Panc1 (cell line): ENCODE results near the gene BCL11B. TPM values are rescaled to one million over a fixed set of nuclear protein-coding genes. Genes with fewer than 3 reads are reported as not detected.

Source experiments
- ATAC-seq: fragments of 200-7000 bp; cut with Tn5 transposase; 2 replicates; pipeline ENCODE4 v1.9.1; 2020; ENCODE audit warnings: mild to moderate bottlenecking, moderate library complexity
- BruUV-seq: library from RNA; stranded (reverse); fragments of 400-500 nt; replicated peaks from 2 replicates; lab custom pipeline; 2021; lab: Mats Ljungman, UMichigan
- CTCF ChIA-PET: fragments of 300-600 bp; sonication (Branson Sonifier 250); formaldehyde crosslinking; loops from one replicate; lab custom pipeline; 2022; ENCODE audit warnings: antibody characterized with exemption; lab: Charles Lee
- POLR2A ChIA-PET: fragments of 300-600 bp; sonication (Branson Sonifier 250); formaldehyde crosslinking; loops from one replicate; lab custom pipeline; 2022; ENCODE audit warnings: antibody characterized with exemption; lab: Charles Lee
- DNase-seq: peaks from one replicate; pipeline ENCODE4 v3.0.0-alpha.2; 2010; ENCODE audit warnings: low read depth, low spot score
- H3K27ac ChIP-seq: 2 replicates; pipeline ENCODE4 v1.5.1; 2011; ENCODE audit warnings: mild to moderate bottlenecking, low read length, inconsistent platforms
- H3K27me3 ChIP-seq: fragments of 200-500 bp; sonication (Bioruptor generic); 2 replicates; pipeline ENCODE4 v1.6.0; 2014; ENCODE audit warnings: low read length, inconsistent platforms; ENCODE audit not compliant: control insufficient read depth, insufficient read depth
- H3K36me3 ChIP-seq: fragments of 200-500 bp; sonication (Bioruptor generic); 2 replicates; pipeline ENCODE4 v1.5.1; 2014; ENCODE audit warnings: inconsistent platforms, mild to moderate bottlenecking, low read length, moderate library complexity; ENCODE audit not compliant: control insufficient read depth, insufficient read depth
- H3K4me1 ChIP-seq: 2 replicates; pipeline ENCODE4 v1.5.1; 2011; ENCODE audit warnings: inconsistent platforms, mild to moderate bottlenecking, low read length, moderate library complexity; ENCODE audit not compliant: control insufficient read depth, insufficient read depth
- H3K4me3 ChIP-seq, 2 experiments: 2 replicates each; pipeline ENCODE4 v1.5.1; 2011 to 2012; ENCODE audit warnings: low read depth in 2 of 2, low read length in 2 of 2, mild to moderate bottlenecking in 2 of 2, inconsistent platforms in 1 of 2, moderate library complexity in 1 of 2
- H3K9me3 ChIP-seq: fragments of 200-500 bp; sonication (Bioruptor generic); 2 replicates; pipeline ENCODE4 v1.5.1; 2014; ENCODE audit warnings: low read depth, mild to moderate bottlenecking, inconsistent platforms, low read length, moderate library complexity; ENCODE audit not compliant: control insufficient read depth, insufficient read depth
- CTCF ChIP-seq: fragments of 450-650 bp; IDR thresholded peaks from 2 replicates; pipeline ENCODE4 v1.5.1; 2017; ENCODE audit warnings: mild to moderate bottlenecking
- POLR2AphosphoS5 ChIP-seq: IDR thresholded peaks from 2 replicates; pipeline ENCODE4 v1.6.1; 2012; ENCODE audit warnings: mild to moderate bottlenecking, low read depth, low read length, moderate library complexity
- REST ChIP-seq, 2 experiments: IDR thresholded peaks; 2 replicates each; pipeline ENCODE4 v1.6.1; 2011 to 2012; ENCODE audit warnings: low read depth in 2 of 2, control low read depth in 1 of 2, low read length in 1 of 2, mild to moderate bottlenecking in 1 of 2, moderate library complexity in 1 of 2; ENCODE audit not compliant: insufficient read depth in 1 of 2
- SIN3A ChIP-seq: IDR thresholded peaks from 2 replicates; pipeline ENCODE4 v1.6.1; 2012; ENCODE audit warnings: low read depth, mild to moderate bottlenecking, low read length, moderate library complexity, borderline replicate concordance; ENCODE audit not compliant: insufficient read depth
- TCF7L2 ChIP-seq: IDR thresholded peaks from 2 replicates; pipeline ENCODE4 v1.6.1; 2011; ENCODE audit warnings: mild to moderate bottlenecking, low read depth, low read length, inconsistent platforms
- in situ Hi-C: cut with HindIII; loops from 2 replicates; pipeline ENCODE4 v1.10.0; 2016; ENCODE audit warnings: low sequenced_read_pairs, low pct_unique_long_range_greater_than_20kb
- intact Hi-C: fragments of 100-400 bp; cut with micrococcal nuclease; formaldehyde crosslinking; loops from one replicate; pipeline ENCODE4 v1.10.0; 2022; ENCODE audit not compliant: unreplicated experiment
- total RNA-seq: library from RNA; stranded (reverse); gene quantifications from one replicate; pipeline ENCODE4 v1.2.1, GENCODE V29; 2021; ENCODE audit not compliant: unreplicated experiment

BCL11B gene
- total RNA-seq, 1 experiment from 2014 or later = 0.23 TPM

- H3K27ac ChIP-seq = no peak overlapping the region
- H3K9me3 ChIP-seq = no peaks in the 10 kb centered on the region
- peaks cover 5% of the 10 kb centered on the region for H3K27me3 ChIP-seq
- no peak for TF ChIP-seq TCF7L2
- no peak for TF ChIP-seq POLR2AphosphoS5
- no peak for TF ChIP-seq REST (IDR thresholded peaks at IDR 0.05; ENCODE audit: insufficient read depth in 1 of 2, low read depth in 2 of 2, low read length in 1 of 2)
- no peak for TF ChIP-seq CTCF
- no peak for TF ChIP-seq SIN3A
- ATAC-seq = no peak
- in situ Hi-C loops = no loop called here
- no peaks in the 10 kb centered on the region; the same call in 1 of the 2 replicates for H3K4me1 ChIP-seq
- ChIA-PET POLR2A (no interaction called here), CTCF (no interaction called here)
- intact Hi-C loops = loop anchor here (5.0 kb wide), 1 partner anchor 143 kb away; no protein-coding TSS in a partner anchor
- no TSS peak for BruUV-seq
- no peak for DNase-seq
- H3K4me3 ChIP-seq = no peak overlapping the region
- no peaks in the 10 kb centered on the region for H3K36me3 ChIP-seq
Observed at GRCh38 chr14:99264691-99265450, 7.1 kb downstream of the BCL11B start.

GRCh38 chr14:99263564-99264330 is 8.2 kb downstream of the BCL11B start:
- H3K36me3 ChIP-seq = no peaks in the 10 kb centered on the region
- H3K4me1 ChIP-seq = no peaks in the 10 kb centered on the region; the same call in 1 of the 2 replicates
- in situ Hi-C loops (no loop called here), intact Hi-C loops (no loop called here)
- CTCF ChIA-PET = no interaction called here
- peaks cover 2% of the 10 kb centered on the region for H3K27me3 ChIP-seq
- no TSS peak for BruUV-seq
- ATAC-seq = no peak
- no peaks in the 10 kb centered on the region for H3K9me3 ChIP-seq
- POLR2A ChIA-PET = no interaction called here
- no peak overlapping the region for H3K27ac ChIP-seq
- DNase-seq = no peak
- no peak for TF ChIP-seq CTCF
- H3K4me3 ChIP-seq = no peak overlapping the region
